GM13977 (cell line): Measurements from ENCODE around the gene NUDT12.

Source experiments
- DNase-seq: peaks from one replicate; pipeline ENCODE4 v3.0.0; 2012; ENCODE audit warnings: low spot score
- in situ Hi-C: fragments of 300-500 bp; cut with MboI; formaldehyde crosslinking; loops from one replicate; pipeline ENCODE4 v1.12.0; 2022; ENCODE audit warnings: low sequenced_read_pairs, low pct_unique_long_range_greater_than_20kb, mixed read lengths, inconsistent platforms; ENCODE audit not compliant: unreplicated experiment
- TF ChIP-seq, protein P1 (sequence below): IDR thresholded peaks from 2 replicates; pipeline ENCODE4 v1.5.1; 2012; ENCODE audit warnings: mild to moderate bottlenecking, control low read depth; ENCODE audit not compliant: insufficient read depth; ENCODE audit errors: extremely low read depth, missing control alignments

NUDT12 gene

GRCh38 chr5:103513701-103514100 is 48.9 kb downstream of the NUDT12 start:
- no peak for DNase-seq
- in situ Hi-C loops: no loop called here

DNA sequence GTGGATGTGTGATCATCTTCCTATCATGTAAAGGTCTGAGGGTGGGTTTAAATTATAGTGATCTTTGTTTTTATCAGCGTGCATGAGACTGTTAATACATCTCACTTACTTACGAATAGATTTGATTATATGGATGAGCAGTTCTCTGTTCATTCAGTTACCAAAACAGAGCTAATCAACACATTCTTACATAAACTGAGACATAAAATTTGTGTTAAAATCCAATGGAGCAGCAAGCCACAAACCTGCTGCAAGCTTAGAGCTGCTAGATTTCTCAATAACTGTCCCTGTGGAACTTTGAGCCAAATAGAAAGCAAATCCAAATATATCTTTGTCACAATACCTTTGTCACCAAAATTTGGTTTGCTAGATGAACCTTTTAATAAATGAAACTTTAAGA is 50.1 kb downstream of the NUDT12 start:
- TF ChIP-seq, protein P1, sequence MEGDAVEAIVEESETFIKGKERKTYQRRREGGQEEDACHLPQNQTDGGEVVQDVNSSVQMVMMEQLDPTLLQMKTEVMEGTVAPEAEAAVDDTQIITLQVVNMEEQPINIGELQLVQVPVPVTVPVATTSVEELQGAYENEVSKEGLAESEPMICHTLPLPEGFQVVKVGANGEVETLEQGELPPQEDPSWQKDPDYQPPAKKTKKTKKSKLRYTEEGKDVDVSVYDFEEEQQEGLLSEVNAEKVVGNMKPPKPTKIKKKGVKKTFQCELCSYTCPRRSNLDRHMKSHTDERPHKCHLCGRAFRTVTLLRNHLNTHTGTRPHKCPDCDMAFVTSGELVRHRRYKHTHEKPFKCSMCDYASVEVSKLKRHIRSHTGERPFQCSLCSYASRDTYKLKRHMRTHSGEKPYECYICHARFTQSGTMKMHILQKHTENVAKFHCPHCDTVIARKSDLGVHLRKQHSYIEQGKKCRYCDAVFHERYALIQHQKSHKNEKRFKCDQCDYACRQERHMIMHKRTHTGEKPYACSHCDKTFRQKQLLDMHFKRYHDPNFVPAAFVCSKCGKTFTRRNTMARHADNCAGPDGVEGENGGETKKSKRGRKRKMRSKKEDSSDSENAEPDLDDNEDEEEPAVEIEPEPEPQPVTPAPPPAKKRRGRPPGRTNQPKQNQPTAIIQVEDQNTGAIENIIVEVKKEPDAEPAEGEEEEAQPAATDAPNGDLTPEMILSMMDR: no peak
- in situ Hi-C loops: no loop called here
- no peak for DNase-seq

More at GRCh38 chr5:103513701-103514100, 48.9 kb downstream of the NUDT12 start:
- TF ChIP-seq, protein P1: no peak

DNA sequence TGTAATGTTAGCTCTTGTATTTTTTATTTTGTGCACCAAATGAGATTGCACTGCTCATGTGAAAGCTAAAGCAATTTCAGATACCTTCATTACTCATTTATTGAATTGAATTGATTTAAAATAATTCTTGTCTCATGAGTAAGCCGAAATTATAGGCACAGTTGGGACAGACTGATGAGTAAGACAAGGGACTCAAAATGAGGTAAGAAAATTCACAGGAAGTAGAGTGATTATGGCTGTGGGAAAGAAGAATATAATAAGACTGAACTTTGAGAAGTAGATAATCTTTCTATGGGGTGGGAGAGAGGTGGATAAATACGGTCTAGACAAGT is 51.1 kb downstream of the NUDT12 start:
- DNase-seq: no peak
- TF ChIP-seq, protein P1: no peak
- in situ Hi-C loops: no loop called here

DNA sequence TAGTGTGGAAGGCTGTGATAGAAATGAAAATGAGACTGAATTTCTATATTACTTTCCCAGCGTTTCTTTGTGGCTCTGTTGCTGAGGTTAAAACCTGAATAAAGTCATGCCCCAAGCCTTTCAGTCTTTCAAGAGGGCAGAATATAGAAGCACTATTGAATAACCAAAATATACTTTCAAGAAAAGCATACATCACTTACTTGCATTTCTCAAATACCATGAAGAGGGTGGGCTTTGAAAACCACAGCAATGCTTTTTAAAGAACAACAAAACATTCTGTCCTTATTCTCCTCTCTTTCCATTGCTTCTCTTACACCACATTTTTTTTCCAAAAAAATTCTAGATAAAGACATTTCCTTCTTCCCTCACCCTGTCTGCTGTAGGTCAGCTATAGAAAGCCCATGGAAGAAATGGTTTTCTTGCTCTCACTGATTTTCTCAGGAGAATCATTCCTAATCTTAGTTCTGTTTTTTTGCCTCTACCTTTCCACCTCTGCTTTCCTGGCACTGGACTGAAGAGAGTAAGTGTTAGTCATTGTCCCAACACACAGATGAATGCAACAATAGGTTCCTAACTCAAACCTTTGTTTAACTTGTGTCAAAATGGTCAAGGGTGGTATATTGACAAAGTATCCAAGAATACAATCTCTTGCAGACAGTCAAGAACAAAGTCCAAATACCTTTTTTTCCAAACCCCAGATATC is 51.6 kb downstream of the NUDT12 start:
- in situ Hi-C loops: no loop called here
- DNase-seq: no peak
- TF ChIP-seq, protein P1: no peak

DNA sequence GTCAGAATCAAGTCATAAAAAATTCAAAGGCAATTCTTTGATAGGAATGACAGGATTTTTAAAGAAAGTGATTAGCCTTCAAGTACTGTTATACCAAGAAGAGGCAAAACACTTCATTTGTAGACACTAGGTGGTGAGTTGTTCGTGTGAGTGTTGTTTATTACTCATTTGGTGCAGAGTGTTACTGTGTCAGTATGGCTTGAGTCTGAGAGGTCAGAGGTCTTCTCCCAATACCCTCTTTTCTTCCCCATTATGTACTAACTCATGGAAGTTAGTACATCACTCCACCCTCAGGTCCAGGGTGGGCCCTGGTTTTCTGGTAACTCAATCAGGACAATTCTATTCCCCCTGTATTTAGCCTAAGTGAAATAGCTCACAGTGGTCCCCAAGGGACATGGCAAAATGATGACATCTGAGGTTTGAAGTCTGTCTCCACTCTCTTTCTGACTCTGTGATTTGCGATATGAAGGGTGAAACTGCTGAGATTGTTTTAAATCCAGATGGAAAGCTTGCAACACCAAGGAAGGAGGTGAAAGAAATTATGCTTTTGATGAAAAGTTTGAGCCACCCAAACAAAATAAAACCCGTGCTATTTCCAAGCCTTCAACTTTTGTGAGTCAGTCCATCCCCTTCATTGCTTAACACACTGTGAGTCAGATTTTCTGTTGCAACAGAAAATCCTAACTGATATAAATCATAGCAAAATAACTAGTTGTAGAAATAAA is 56.8 kb downstream of the NUDT12 start:
- TF ChIP-seq, protein P1: no peak
- DNase-seq: no peak
- in situ Hi-C loops: no loop called here

GRCh38 chr5:103503066-103503465 is 59.5 kb downstream of the NUDT12 start:
- DNase-seq: no peak
- TF ChIP-seq, protein P1: no peak
- in situ Hi-C loops: no loop called here
